Stimulated activated CD8-positive, alpha-beta memory T cell treated with anti-CD3 and anti-CD28 coated beads, Interleukin-7, amount 100 ng/mL, for 1 hour (primary cell): ENCODE results near the gene GAGE12E.
"Not testable (repeated sequence)": the region's sequence is repeated elsewhere in the genome, so short reads cannot be mapped to it uniquely, and the experiment has no call there.

Experiments
- DNase-seq, 2 donors: peaks; one replicate each; pipeline ENCODE4 v3.0.0-alpha.2; 2020; ENCODE audit warnings: low read depth in 2 of 2

Gene GAGE12E, protein sequence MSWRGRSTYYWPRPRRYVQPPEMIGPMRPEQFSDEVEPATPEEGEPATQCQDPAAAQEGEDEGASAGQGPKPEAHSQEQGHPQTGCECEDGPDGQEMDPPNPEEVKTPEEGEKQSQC

DNA sequence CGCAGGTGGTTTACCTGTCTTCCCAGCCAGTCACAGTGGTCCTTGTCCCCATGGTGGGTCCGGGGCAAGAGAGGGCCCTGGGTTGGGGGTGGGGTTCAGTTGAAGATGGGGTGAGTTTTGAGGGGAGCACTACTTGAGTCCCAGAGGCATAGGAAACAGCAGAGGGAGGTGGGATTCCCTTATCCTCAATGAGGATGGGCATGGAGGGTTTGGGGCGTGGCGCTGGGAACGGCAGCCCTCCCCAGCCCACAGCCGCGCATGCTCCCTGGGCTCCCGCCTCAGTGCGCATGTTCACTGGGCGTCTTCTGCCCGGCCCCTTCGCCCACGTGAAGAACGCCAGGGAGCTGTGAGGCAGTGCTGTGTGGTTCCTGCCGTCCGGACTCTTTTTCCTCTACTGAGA, at the start of gene GAGE12E:
Gene GAGE12E (plus strand): TSS at position 301 of the 400 bp plus-strand sequence. CDS start 1,155 bp downstream, outside the sequence.
- not testable (repeated sequence) for DNase-seq

DNA sequence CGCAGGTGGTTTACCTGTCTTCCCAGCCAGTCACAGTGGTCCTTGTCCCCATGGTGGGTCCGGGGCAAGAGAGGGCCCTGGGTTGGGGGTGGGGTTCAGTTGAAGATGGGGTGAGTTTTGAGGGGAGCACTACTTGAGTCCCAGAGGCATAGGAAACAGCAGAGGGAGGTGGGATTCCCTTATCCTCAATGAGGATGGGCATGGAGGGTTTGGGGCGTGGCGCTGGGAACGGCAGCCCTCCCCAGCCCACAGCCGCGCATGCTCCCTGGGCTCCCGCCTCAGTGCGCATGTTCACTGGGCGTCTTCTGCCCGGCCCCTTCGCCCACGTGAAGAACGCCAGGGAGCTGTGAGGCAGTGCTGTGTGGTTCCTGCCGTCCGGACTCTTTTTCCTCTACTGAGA, 19.2 kb upstream of the GAGE12E start, which contains the start of gene GAGE12C:
Gene GAGE12C (plus strand): TSS at position 301 of the 400 bp plus-strand sequence. CDS start 1,155 bp downstream, outside the sequence.
- DNase-seq, result not testable (repeated sequence)

DNA sequence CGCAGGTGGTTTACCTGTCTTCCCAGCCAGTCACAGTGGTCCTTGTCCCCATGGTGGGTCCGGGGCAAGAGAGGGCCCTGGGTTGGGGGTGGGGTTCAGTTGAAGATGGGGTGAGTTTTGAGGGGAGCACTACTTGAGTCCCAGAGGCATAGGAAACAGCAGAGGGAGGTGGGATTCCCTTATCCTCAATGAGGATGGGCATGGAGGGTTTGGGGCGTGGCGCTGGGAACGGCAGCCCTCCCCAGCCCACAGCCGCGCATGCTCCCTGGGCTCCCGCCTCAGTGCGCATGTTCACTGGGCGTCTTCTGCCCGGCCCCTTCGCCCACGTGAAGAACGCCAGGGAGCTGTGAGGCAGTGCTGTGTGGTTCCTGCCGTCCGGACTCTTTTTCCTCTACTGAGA, 9.7 kb upstream of the GAGE12E start, which contains the start of gene GAGE12D:
Gene GAGE12D (plus strand): TSS at position 301 of the 400 bp plus-strand sequence. CDS start 1,155 bp downstream, outside the sequence.
- DNase-seq, result not testable (repeated sequence)

GRCh38 chrX:49560542-49560941, 9.5 kb downstream of the GAGE12E start, which contains the start of gene GAGE12F:
Gene GAGE12F, plus strand, starts transcription at chrX:49560842. Its CDS starts 1,155 bp downstream, at chrX:49561997.
- DNase-seq, result not testable (repeated sequence)

DNA sequence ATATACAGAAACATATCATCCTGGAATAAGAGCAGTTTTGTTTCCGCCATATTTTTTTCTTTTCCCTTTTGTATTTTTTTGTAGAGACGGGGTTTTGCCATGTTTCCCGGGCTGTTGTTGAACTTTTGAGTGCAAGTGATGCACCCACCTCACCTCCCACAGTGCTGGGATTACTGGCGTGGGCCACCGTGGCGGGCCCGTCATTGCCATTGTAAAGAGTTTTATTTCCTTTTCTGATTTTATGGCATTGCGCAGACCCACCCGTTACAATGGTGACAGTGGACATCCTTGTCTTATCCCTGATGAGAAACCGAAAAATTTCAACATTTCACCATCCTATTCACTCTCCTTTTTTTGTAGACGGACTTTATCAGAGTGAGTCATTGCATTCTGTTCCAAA, 17.6 kb downstream of the GAGE12E start:
- DNase-seq, result not testable (repeated sequence)

DNA sequence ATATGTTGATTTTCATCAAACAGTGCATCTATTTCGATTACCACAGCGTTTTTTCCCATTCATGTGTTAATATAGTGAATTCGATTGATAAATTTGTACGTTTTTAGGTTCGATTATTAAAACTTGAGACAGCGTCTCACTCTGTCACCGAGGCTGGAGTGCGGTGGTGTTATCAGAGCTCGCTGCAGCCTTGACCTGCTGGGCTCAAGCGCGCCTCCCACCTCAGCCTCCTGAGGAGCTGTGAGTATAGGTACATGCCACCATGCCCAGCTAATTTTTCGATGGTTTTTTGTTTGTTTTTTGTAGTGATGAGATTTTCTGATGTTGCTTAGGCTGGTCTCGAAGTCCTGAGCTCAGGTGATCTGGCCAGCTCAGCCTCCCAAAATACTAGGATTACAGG, 18.1 kb downstream of the GAGE12E start:
- not testable (repeated sequence) for DNase-seq

GRCh38 chrX:49570100-49570499, 19.0 kb downstream of the GAGE12E start, which contains the start of gene GAGE12G:
Gene GAGE12G, plus strand, starts transcription at chrX:49570400. Its CDS starts 1,155 bp downstream, at chrX:49571555.
- DNase-seq, result not testable (repeated sequence)

GRCh38 chrX:49579649-49580048, 28.6 kb downstream of the GAGE12E start, which contains the start of gene GAGE12H:
Gene GAGE12H, plus strand, starts transcription at chrX:49579949. Its CDS starts 1,155 bp downstream, at chrX:49581104.
- DNase-seq, result not testable (repeated sequence)

- not testable (repeated sequence) for DNase-seq
These were observed 38.1 kb downstream of the GAGE12E start, which contains the start of gene GAGE2A for GRCh38 chrX:49589196-49589595. Gene GAGE2A, plus strand, starts transcription at chrX:49589496. Its CDS starts 1,155 bp downstream, at chrX:49590651.

- DNase-seq, result not testable (repeated sequence)
These were observed 38.8 kb downstream of the GAGE12E start for GRCh38 chrX:49589769-49590478.

- not testable (repeated sequence) for DNase-seq
These were observed 39.4 kb downstream of the GAGE12E start for GRCh38 chrX:49590488-49590887.

GRCh38 chrX:49598720-49599119, 47.6 kb downstream of the GAGE12E start, which contains the start of gene GAGE1:
Gene GAGE1, plus strand, starts transcription at chrX:49599020. Its CDS starts 1,155 bp downstream, at chrX:49600175.
- not testable (repeated sequence) for DNase-seq
